ENCODE results near the gene TLE3.

Gene TLE3

DNA sequence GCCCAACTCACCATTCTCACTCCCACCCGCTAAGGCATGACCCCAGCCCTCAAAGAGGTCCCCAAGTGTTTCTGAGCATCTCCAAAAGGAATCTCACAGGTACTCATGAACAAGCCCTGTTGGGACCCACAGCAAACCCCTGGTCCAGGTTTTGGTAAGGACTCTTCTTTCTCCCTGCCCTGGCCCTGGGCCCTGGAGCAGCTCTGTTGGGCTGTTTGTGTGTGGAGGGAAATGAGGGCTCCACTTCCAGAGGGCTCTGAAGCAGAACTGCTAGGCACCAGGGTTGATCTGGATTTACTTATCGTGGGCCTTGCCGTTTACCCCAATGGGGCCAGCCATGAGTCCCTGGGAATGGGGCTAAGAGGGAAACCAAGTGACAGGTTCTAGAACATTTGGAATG, 92.9 kb downstream of the TLE3 start:
- H3K27me3 ChIP-seq (replicated peaks; ENCODE audit: control insufficient read depth, insufficient read depth, low read length) = no peaks in the 10 kb centered on the region
- no peaks in the 10 kb centered on the region for H3K36me3 ChIP-seq (ENCODE audit: control insufficient read depth, insufficient read depth, low read length)
- no peak for DNase-seq (ENCODE audit: extremely low read depth, insufficient read length)
- TF ChIP-seq, protein P1, sequence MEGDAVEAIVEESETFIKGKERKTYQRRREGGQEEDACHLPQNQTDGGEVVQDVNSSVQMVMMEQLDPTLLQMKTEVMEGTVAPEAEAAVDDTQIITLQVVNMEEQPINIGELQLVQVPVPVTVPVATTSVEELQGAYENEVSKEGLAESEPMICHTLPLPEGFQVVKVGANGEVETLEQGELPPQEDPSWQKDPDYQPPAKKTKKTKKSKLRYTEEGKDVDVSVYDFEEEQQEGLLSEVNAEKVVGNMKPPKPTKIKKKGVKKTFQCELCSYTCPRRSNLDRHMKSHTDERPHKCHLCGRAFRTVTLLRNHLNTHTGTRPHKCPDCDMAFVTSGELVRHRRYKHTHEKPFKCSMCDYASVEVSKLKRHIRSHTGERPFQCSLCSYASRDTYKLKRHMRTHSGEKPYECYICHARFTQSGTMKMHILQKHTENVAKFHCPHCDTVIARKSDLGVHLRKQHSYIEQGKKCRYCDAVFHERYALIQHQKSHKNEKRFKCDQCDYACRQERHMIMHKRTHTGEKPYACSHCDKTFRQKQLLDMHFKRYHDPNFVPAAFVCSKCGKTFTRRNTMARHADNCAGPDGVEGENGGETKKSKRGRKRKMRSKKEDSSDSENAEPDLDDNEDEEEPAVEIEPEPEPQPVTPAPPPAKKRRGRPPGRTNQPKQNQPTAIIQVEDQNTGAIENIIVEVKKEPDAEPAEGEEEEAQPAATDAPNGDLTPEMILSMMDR (IDR thresholded peaks at IDR 0.05; ENCODE audit: insufficient read depth, low read length, poor library complexity, severe bottlenecking) = no peak
- H3K4me3 ChIP-seq (replicated peaks; ENCODE audit: low read depth, low read length) = no peak overlapping the region

DNA sequence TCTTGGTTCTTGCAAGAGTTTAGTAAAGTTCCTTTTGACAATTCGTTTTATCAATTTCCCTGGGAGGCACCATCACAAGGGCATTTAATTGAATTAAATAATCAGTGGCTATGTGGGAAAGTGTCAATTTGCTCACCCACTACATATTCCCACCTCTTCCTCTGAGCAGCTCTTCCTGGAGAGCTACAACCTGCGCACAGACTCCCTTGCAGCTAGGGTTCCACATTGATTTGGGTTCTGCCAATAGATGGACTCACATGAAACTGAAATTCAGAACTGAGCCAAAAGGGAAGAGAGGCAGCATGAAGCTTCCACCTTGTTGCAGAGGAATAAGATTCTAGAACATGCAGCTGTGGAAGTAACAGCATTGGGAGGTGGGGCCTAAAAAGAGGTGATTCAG, 94.8 kb downstream of the TLE3 start:
- H3K36me3 ChIP-seq (ENCODE audit: control insufficient read depth, insufficient read depth, low read length) = no peaks in the 10 kb centered on the region
- H3K27me3 ChIP-seq (replicated peaks; ENCODE audit: control insufficient read depth, insufficient read depth, low read length) = no peaks in the 10 kb centered on the region
- DNase-seq (ENCODE audit: extremely low read depth, insufficient read length) = no peak
- no peak overlapping the region for H3K4me3 ChIP-seq (replicated peaks; ENCODE audit: low read depth, low read length)
- TF ChIP-seq, protein P1 (IDR thresholded peaks at IDR 0.05; ENCODE audit: insufficient read depth, low read length, poor library complexity, severe bottlenecking) = no peak

DNA sequence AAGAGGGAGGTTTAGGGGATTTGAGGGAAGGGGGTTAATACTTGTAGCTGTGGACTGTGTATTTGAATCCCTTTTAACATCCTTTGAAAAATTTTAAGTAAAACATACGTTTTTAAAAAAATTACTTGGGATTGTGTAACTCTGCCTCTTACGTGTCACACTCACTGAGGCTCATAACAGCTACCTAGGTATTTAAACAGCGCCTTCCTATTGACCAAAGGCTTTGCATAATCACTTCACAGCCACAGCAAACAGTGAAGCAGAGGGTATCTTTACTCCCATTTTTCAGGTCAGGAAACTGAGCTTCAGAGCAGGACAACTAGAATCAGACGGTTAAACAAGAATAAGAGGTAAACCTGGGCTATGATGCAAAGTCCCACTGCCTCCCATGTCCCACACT, 95.9 kb downstream of the TLE3 start:
- H3K27me3 ChIP-seq (replicated peaks; ENCODE audit: control insufficient read depth, insufficient read depth, low read length) = no peaks in the 10 kb centered on the region
- H3K4me3 ChIP-seq (replicated peaks; ENCODE audit: low read depth, low read length) = no peak overlapping the region
- TF ChIP-seq, protein P1 (IDR thresholded peaks at IDR 0.05; ENCODE audit: insufficient read depth, low read length, poor library complexity, severe bottlenecking) = no peak
- H3K36me3 ChIP-seq (ENCODE audit: control insufficient read depth, insufficient read depth, low read length) = no peaks in the 10 kb centered on the region
- DNase-seq (ENCODE audit: extremely low read depth, insufficient read length) = no peak

DNA sequence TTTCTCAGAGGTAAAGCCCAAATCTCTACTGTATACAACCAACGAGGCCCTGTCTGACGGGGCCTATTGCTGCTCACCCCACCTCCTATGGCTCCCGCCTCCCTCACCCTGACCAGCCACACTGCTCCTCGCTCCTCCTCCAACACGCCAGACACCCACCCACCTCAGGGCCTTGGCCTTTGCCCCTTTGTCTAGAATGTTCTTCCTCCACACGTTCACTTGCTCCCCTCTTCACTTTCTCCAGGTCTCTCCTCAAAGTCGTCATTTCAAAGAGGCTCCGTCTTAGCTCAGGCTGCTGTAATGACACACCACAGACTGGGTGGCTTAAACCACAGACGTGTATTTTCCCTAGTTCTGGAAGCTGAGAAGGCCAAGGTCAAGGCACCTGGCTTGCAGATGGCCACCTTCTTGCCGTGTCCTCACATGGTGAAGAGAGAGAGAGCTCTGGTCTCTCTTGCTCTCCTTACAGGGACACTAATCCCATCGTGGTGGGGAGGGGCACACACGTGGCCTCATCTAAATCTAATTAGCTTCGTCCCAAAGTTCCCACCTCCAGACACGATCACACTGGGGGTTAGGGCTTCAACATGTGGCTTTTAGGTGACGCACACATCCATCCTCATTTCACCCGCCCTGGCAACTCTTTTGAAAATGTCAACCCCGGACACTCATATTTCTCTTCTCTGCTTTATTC, 98.2 kb downstream of the TLE3 start:
- Histone ChIP-seq H3K4me3 (replicated peaks; ENCODE audit: low read depth, low read length) (no peak overlapping the region), H3K27me3 (replicated peaks; ENCODE audit: control insufficient read depth, insufficient read depth, low read length) (no peaks in the 10 kb centered on the region), H3K36me3 (ENCODE audit: control insufficient read depth, insufficient read depth, low read length) (no peaks in the 10 kb centered on the region)
- TF ChIP-seq, protein P1 (IDR thresholded peaks at IDR 0.05; ENCODE audit: insufficient read depth, low read length, poor library complexity, severe bottlenecking) = no peak
- DNase-seq (ENCODE audit: extremely low read depth, insufficient read length) = no peak

DNA sequence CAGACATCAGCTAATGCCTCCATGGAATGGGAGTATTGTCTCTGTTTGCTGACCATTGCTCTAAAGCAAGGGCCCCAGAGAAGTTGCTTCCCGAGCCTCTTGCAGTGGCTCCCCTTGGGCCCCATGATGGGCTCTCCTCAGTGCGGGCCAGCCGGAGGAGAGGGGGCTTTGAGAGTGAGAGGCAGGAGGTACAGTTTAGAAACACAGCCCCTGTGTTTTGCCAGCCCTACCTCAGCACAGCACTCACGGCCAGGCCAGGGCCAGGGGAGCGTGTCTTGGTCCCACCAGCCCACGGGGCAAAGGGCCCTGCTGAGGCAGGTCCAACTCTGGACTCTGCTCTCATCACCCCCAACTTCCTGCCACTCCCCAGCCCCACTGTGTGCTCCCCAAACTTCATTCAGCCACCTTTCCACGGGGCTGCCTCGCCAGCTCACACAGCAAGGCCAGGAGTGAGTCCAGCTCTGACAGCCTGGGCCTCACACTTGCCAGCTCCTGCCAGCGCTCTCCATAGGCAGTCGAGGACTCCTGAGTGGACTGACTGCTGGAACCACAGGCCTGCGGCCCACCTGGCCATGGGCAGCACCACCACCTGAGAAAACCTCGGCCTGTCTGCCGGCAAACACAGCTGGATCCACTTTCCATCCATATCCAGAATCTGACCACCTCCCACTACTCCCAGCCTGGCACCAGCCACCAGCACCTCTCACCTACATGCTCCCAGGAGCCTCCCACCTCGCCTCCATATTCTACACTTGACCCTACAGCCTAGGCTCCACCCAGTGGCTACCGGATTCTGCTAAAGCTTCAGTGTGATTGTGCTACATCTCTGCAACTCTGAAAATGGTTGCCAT, 99.0 kb downstream of the TLE3 start:
- H3K27me3 ChIP-seq (replicated peaks; ENCODE audit: control insufficient read depth, insufficient read depth, low read length) = no peaks in the 10 kb centered on the region
- TF ChIP-seq, protein P1 (IDR thresholded peaks at IDR 0.05; ENCODE audit: insufficient read depth, low read length, poor library complexity, severe bottlenecking) = no peak
- no peak overlapping the region for H3K4me3 ChIP-seq (replicated peaks; ENCODE audit: low read depth, low read length)
- H3K36me3 ChIP-seq (ENCODE audit: control insufficient read depth, insufficient read depth, low read length) = no peaks in the 10 kb centered on the region
- DNase-seq (ENCODE audit: extremely low read depth, insufficient read length) = no peak
